Loucy (cell line): ENCODE data around the gene LRRC23.

Source experiments
- H2AFZ ChIP-seq: fragments of 200-600 bp; sonication (generic); 2 replicates; pipeline ENCODE4 v1.6.0; 2016; ENCODE audit warnings: antibody characterized with exemption, mild to moderate bottlenecking, low read length, moderate library complexity
- H3F3A ChIP-seq: fragments of 200-600 bp; 2 replicates; pipeline ENCODE4 v1.6.0; 2016; ENCODE audit warnings: antibody characterized with exemption, low read depth, mild to moderate bottlenecking
- H3K27me3 ChIP-seq: fragments of 200-600 bp; sonication (generic); 2 replicates; pipeline ENCODE4 v1.6.1; 2014; ENCODE audit warnings: low read length, mild to moderate bottlenecking; ENCODE audit not compliant: insufficient read depth, poor library complexity, severe bottlenecking
- H3K36me3 ChIP-seq: fragments of 200-600 bp; sonication (generic); 2 replicates; pipeline ENCODE4 v1.6.1; 2016; ENCODE audit warnings: low read length; ENCODE audit not compliant: insufficient read depth
- H3K4me1 ChIP-seq: fragments of 200-600 bp; sonication (generic); 2 replicates; pipeline ENCODE4 v1.5.1; 2014; ENCODE audit warnings: low read length, mild to moderate bottlenecking; ENCODE audit not compliant: insufficient read depth, poor library complexity, severe bottlenecking
- H3K4me2 ChIP-seq: fragments of 200-600 bp; sonication (generic); 2 replicates; pipeline ENCODE4 v1.6.0; 2014; ENCODE audit warnings: antibody characterized with exemption, low read length, low read depth, mild to moderate bottlenecking; ENCODE audit not compliant: poor library complexity, severe bottlenecking
- H3K4me3 ChIP-seq: fragments of 200-600 bp; sonication (generic); 2 replicates; pipeline ENCODE4 v1.5.1; 2014; ENCODE audit warnings: low read length, mild to moderate bottlenecking, mixed read lengths; ENCODE audit not compliant: poor library complexity, severe bottlenecking
- H3K79me2 ChIP-seq: fragments of 200-600 bp; sonication (generic); 2 replicates; pipeline ENCODE4 v1.6.1; 2014; ENCODE audit warnings: low read length; ENCODE audit not compliant: insufficient read depth
- H3K9ac ChIP-seq: fragments of 200-600 bp; sonication (generic); 2 replicates; pipeline ENCODE4 v1.6.0; 2014; ENCODE audit warnings: mild to moderate bottlenecking, low read depth, low read length, moderate library complexity; ENCODE audit not compliant: poor library complexity, severe bottlenecking
- H3K9me2 ChIP-seq: fragments of 200-600 bp; sonication (generic); replicated peaks from 2 replicates; pipeline ENCODE4 v1.6.1; 2016; ENCODE audit warnings: low read depth, low read length, mixed read lengths
- H3K9me3 ChIP-seq: fragments of 200-600 bp; sonication (generic); 2 replicates; pipeline ENCODE4 v1.6.1; 2014; ENCODE audit warnings: mild to moderate bottlenecking, antibody characterized with exemption, low read length, low read depth; ENCODE audit not compliant: insufficient read depth
- H4K20me1 ChIP-seq: fragments of 200-600 bp; sonication (generic); 2 replicates; pipeline ENCODE4 v1.6.0; 2014; ENCODE audit warnings: antibody characterized with exemption, low read length, mild to moderate bottlenecking; ENCODE audit not compliant: insufficient read depth, poor library complexity, severe bottlenecking
- CTCF ChIP-seq: fragments of 200-600 bp; sonication (generic); conservative IDR thresholded peaks from 2 replicates; pipeline ENCODE4 v1.5.1; 2014; ENCODE audit warnings: mild to moderate bottlenecking, antibody characterized with exemption, low read length
- EZH2phosphoT487 ChIP-seq: fragments of 200-600 bp; IDR thresholded peaks from 2 replicates; pipeline ENCODE4 v1.6.1; 2018; ENCODE audit warnings: antibody characterized with exemption, mild to moderate bottlenecking, moderate library complexity, borderline replicate concordance

Gene LRRC23

DNA sequence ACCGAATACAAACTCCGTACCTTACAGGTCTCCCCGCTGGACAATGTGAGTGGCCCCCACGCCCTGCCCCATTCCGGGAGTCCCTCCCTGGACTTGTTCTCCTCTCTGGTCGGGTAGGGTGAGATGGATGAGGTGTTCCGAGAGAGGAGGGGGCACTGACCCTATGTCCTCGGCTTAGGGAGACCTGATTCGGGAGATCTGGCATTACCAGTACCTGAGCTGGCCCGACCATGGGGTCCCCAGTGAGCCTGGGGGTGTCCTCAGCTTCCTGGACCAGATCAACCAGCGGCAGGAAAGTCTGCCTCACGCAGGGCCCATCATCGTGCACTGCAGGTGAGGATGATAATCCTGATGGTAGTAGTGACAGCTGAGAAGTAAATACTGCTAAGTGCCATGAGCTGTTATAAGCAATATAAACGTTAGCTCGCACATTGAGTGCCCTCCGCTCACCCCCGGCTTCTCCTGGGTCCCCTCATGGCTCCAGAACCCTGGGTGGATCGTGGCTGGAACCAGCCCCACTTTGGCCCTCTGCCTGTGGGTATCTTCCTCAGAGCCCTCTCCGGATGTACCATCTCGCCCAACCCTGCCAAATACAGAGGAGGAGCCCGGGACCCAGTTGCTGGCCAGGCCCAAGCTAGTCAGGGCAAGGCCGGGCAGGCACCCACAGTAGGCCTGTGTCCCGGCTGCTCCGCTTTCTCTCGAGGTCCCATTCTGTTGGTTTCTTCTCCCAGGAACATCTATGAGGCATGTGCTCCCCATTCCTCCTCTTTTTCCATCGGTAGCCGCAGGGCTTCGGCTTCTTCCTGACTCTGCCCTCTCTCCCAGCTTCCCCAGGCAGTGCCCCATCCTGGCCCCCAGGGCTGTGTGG, 53.4 kb downstream of the LRRC23 start:
- H3K4me2 ChIP-seq = peak overlapping the region; percentile 97
- H3K36me3 ChIP-seq = 0 out of 2 replicates have a peak, but pooled peaks cover 3% of the 10 kb centered on the region
- H3F3A ChIP-seq = no peaks in the 10 kb centered on the region
- peak overlapping the region; percentile 97 for H3K9ac ChIP-seq
- H3K79me2 ChIP-seq = peaks cover 71% of the 10 kb centered on the region
- TF ChIP-seq CTCF (no peak), EZH2phosphoT487 (no peak)
- H4K20me1 ChIP-seq = no peaks in the 10 kb centered on the region
- H3K4me3 ChIP-seq = peak overlapping the region; percentile 67
- H3K9me2 ChIP-seq = no peaks in the 10 kb centered on the region
- H2AFZ ChIP-seq = no peak overlapping the region
- no peaks in the 10 kb centered on the region for H3K9me3 ChIP-seq
- H3K4me1 ChIP-seq = peaks cover 90% of the 10 kb centered on the region
- no peaks in the 10 kb centered on the region for H3K27me3 ChIP-seq

DNA sequence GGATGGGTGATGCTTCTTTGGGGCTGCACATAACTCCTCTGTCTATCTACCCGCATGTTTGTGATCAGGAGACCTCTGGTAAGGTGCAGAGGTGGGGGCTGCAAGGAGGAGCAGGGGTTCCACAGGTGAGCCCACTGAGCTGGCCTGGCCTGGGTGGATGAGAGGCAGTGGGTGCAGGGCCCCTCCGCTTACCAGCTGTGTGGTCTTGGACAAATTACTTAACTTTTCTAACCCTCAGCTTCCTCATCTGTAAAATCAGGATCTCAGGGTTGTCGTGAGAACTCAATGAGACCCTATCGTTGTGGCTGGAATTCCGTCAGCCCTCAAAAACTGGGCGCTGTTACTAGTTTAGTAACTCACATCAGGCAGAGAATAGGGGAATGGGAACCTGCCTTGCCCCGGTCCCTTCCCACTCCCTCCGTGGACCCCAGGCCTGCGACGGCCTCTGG, 54.0 kb downstream of the LRRC23 start:
- H3K9me3 ChIP-seq = no peaks in the 10 kb centered on the region
- H4K20me1 ChIP-seq = no peaks in the 10 kb centered on the region
- peak overlapping the region; percentile 97 for H3K9ac ChIP-seq
- H3K9me2 ChIP-seq = no peaks in the 10 kb centered on the region
- no peaks in the 10 kb centered on the region for H3F3A ChIP-seq
- peaks cover 83% of the 10 kb centered on the region for H3K4me1 ChIP-seq
- no peaks in the 10 kb centered on the region for H3K27me3 ChIP-seq
- peak overlapping the region; percentile 67 for H3K4me3 ChIP-seq
- H2AFZ ChIP-seq = no peak overlapping the region
- H3K4me2 ChIP-seq = peak overlapping the region; percentile 97
- H3K79me2 ChIP-seq = peaks cover 65% of the 10 kb centered on the region
- no peak for TF ChIP-seq CTCF
- no peak for TF ChIP-seq EZH2phosphoT487
- H3K36me3 ChIP-seq = 0 out of 2 replicates have a peak, but pooled peaks cover 3% of the 10 kb centered on the region

- Histone ChIP-seq H2AFZ (no peak overlapping the region), H3F3A (0 out of 2 replicates have a peak, but pooled peaks cover under 1% of the 10 kb centered on the region), H3K9me3 (no peaks in the 10 kb centered on the region), H3K4me1 (peaks cover 80% of the 10 kb centered on the region), H3K4me3 (peak overlapping the region; percentile 67), H3K9me2 (no peaks in the 10 kb centered on the region), H3K79me2 (peaks cover 60% of the 10 kb centered on the region), H3K27me3 (no peaks in the 10 kb centered on the region), H3K9ac (peak overlapping the region; percentile 97), H4K20me1 (no peaks in the 10 kb centered on the region), H3K4me2 (peak overlapping the region; percentile 97), H3K36me3 (0 out of 2 replicates have a peak, but pooled peaks cover 3% of the 10 kb centered on the region)
- TF ChIP-seq CTCF = no peak
- no peak for TF ChIP-seq EZH2phosphoT487
Observed at GRCh38 chr12:6959058-6959804, 54.6 kb downstream of the LRRC23 start.
